SK-N-SH treated with all-trans-retinoic acid at 6 μM for 48 hours (cell line): Measurements from ENCODE around the gene WNT5A.

ENCODE experiments used
- ATAC-seq: fragments of 200-7000 bp; cut with Tn5 transposase; 3 replicates; pipeline ENCODE4 v1.9.1; 2020; ENCODE audit warnings: mild to moderate bottlenecking, moderate library complexity
- CSDC2 ChIP-seq: fragments of 250-450 bp; sonication (Bioruptor Pico); IDR thresholded peaks from 2 replicates; pipeline ENCODE4 v1.5.0; 2020; ENCODE audit warnings: mild to moderate bottlenecking, moderate library complexity
- GLIS3 ChIP-seq: fragments of 250-450 bp; sonication (Bioruptor Pico); IDR thresholded peaks from 2 replicates; pipeline ENCODE4 v1.5.0; 2020; ENCODE audit warnings: mild to moderate bottlenecking, moderate library complexity
- ISL1 ChIP-seq: fragments of 250-450 bp; sonication (Bioruptor Pico); IDR thresholded peaks from 2 replicates; pipeline ENCODE4 v2.1.2; 2022; ENCODE audit warnings: mild to moderate bottlenecking, moderate library complexity
- OSR1 ChIP-seq: fragments of 250-450 bp; sonication (Bioruptor Pico); IDR thresholded peaks from 2 replicates; pipeline ENCODE4 v1.8.0; 2022; ENCODE audit warnings: moderate library complexity, mild to moderate bottlenecking, inconsistent platforms
- PPARA ChIP-seq: fragments of 250-450 bp; sonication (Bioruptor Pico); IDR thresholded peaks from 2 replicates; pipeline ENCODE4 v1.5.0; 2020; ENCODE audit warnings: mild to moderate bottlenecking, borderline replicate concordance
- RARB ChIP-seq: fragments of 250-450 bp; sonication (Bioruptor Pico); IDR thresholded peaks from 2 replicates; pipeline ENCODE4 v1.8.0; 2021; ENCODE audit warnings: mild to moderate bottlenecking, moderate library complexity
- SNAI2 ChIP-seq: fragments of 250-450 bp; sonication (Bioruptor Pico); IDR thresholded peaks from 2 replicates; pipeline ENCODE4 v1.5.0; 2020; ENCODE audit warnings: mild to moderate bottlenecking, moderate library complexity
- TCF4 ChIP-seq: fragments of 250-450 bp; sonication (Bioruptor Pico); IDR thresholded peaks from 2 replicates; pipeline ENCODE4 v1.8.0; 2021; ENCODE audit warnings: mild to moderate bottlenecking, moderate library complexity, borderline replicate concordance
- TOX ChIP-seq: fragments of 250-450 bp; sonication (Bioruptor Pico); IDR thresholded peaks from 2 replicates; pipeline ENCODE4 v1.8.0; 2021; ENCODE audit warnings: mild to moderate bottlenecking, moderate library complexity, borderline replicate concordance
- ZC3H10 ChIP-seq: fragments of 250-450 bp; sonication (Bioruptor Pico); IDR thresholded peaks from 2 replicates; pipeline ENCODE4 v1.5.1; 2021; ENCODE audit warnings: mild to moderate bottlenecking, moderate library complexity
- ZFP3 ChIP-seq: fragments of 250-450 bp; sonication (Bioruptor Pico); IDR thresholded peaks from 2 replicates; pipeline ENCODE4 v1.5.0; 2020; ENCODE audit warnings: mild to moderate bottlenecking, moderate library complexity
- ZFP30 ChIP-seq: fragments of 450-650 bp; formaldehyde crosslinking; IDR thresholded peaks from 2 replicates; pipeline ENCODE4 v1.5.0; 2022; ENCODE audit warnings: mild to moderate bottlenecking, moderate library complexity
- ZNF565 ChIP-seq: fragments of 450-650 bp; formaldehyde crosslinking; conservative IDR thresholded peaks from 2 replicates; pipeline ENCODE4 v1.5.0; 2020; ENCODE audit warnings: low read depth, mild to moderate bottlenecking, moderate library complexity
- ZNF70 ChIP-seq: fragments of 450-650 bp; formaldehyde crosslinking; IDR thresholded peaks from 2 replicates; pipeline ENCODE4 v1.5.0; 2020; ENCODE audit warnings: mild to moderate bottlenecking, moderate library complexity
- TF ChIP-seq, protein P1 (sequence below): fragments of 250-450 bp; sonication (Bioruptor Pico); IDR thresholded peaks from 2 replicates; pipeline ENCODE4 v1.5.0; 2020; ENCODE audit warnings: mild to moderate bottlenecking, moderate library complexity
- TF ChIP-seq, protein P2 (sequence below): fragments of 250-450 bp; sonication (Bioruptor Pico); IDR thresholded peaks from 2 replicates; pipeline ENCODE4 v1.8.0; 2021; ENCODE audit warnings: low read depth, mild to moderate bottlenecking, moderate library complexity, borderline replicate concordance
- TF ChIP-seq, protein P3 (sequence below): fragments of 250-450 bp; sonication (Bioruptor Pico); IDR thresholded peaks from 2 replicates; pipeline ENCODE4 v1.5.1; 2020; ENCODE audit warnings: low read depth, mild to moderate bottlenecking, moderate library complexity
- TF ChIP-seq, protein P4 (sequence below): fragments of 250-450 bp; sonication (Bioruptor Pico); IDR thresholded peaks from 2 replicates; pipeline ENCODE4 v1.8.0; 2020; ENCODE audit warnings: mild to moderate bottlenecking, moderate library complexity, borderline replicate concordance
- TF ChIP-seq, protein P5 (sequence below): fragments of 250-450 bp; sonication (Bioruptor Pico); IDR thresholded peaks from 2 replicates; pipeline ENCODE4 v1.5.1; 2021; ENCODE audit warnings: mild to moderate bottlenecking, moderate library complexity

WNT5A gene

DNA sequence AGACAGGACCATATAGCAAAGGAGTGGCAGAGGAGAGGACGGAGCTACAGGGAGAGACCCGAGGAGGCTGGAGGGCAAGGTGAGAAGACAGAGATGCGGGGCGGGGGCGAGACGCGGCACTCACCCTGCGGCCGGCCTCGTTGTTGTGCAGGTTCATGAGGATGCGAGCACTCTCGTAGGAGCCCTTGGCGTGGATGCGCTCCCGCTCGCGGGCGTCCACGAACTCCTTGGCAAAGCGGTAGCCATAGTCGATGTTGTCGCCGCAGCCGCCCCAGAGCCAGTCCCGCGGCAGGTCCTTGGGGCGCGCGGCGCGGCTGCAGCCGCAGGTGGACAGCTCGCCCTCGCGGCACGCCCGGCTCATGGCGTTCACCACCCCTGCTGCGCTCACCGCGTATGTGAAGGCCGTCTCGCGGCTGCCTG lies 12.9 kb downstream of the WNT5A start:
- TF ChIP-seq, protein P1, sequence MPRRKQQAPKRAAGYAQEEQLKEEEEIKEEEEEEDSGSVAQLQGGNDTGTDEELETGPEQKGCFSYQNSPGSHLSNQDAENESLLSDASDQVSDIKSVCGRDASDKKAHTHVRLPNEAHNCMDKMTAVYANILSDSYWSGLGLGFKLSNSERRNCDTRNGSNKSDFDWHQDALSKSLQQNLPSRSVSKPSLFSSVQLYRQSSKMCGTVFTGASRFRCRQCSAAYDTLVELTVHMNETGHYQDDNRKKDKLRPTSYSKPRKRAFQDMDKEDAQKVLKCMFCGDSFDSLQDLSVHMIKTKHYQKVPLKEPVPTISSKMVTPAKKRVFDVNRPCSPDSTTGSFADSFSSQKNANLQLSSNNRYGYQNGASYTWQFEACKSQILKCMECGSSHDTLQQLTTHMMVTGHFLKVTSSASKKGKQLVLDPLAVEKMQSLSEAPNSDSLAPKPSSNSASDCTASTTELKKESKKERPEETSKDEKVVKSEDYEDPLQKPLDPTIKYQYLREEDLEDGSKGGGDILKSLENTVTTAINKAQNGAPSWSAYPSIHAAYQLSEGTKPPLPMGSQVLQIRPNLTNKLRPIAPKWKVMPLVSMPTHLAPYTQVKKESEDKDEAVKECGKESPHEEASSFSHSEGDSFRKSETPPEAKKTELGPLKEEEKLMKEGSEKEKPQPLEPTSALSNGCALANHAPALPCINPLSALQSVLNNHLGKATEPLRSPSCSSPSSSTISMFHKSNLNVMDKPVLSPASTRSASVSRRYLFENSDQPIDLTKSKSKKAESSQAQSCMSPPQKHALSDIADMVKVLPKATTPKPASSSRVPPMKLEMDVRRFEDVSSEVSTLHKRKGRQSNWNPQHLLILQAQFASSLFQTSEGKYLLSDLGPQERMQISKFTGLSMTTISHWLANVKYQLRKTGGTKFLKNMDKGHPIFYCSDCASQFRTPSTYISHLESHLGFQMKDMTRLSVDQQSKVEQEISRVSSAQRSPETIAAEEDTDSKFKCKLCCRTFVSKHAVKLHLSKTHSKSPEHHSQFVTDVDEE (CRISPR knock-in tag), result no peak
- TF ChIP-seq ZNF565 (no peak), SNAI2 (no peak), GLIS3 (no peak), TOX (no peak), ZFP3 (no peak), ISL1 (CRISPR knock-in tag) (no peak), TCF4 (no peak), RARB (CRISPR knock-in tag) (no peak), ZC3H10 (CRISPR knock-in tag) (no peak), ZFP30 (no peak)
- TF ChIP-seq, protein P2, sequence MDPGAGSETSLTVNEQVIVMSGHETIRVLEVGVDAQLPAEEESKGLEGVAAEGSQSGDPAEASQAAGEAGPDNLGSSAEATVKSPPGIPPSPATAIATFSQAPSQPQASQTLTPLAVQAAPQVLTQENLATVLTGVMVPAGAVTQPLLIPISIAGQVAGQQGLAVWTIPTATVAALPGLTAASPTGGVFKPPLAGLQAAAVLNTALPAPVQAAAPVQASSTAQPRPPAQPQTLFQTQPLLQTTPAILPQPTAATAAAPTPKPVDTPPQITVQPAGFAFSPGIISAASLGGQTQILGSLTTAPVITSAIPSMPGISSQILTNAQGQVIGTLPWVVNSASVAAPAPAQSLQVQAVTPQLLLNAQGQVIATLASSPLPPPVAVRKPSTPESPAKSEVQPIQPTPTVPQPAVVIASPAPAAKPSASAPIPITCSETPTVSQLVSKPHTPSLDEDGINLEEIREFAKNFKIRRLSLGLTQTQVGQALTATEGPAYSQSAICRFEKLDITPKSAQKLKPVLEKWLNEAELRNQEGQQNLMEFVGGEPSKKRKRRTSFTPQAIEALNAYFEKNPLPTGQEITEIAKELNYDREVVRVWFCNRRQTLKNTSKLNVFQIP, result no peak
- TF ChIP-seq, all 23 proteins: peak for 0
- ATAC-seq, result no peak

DNA sequence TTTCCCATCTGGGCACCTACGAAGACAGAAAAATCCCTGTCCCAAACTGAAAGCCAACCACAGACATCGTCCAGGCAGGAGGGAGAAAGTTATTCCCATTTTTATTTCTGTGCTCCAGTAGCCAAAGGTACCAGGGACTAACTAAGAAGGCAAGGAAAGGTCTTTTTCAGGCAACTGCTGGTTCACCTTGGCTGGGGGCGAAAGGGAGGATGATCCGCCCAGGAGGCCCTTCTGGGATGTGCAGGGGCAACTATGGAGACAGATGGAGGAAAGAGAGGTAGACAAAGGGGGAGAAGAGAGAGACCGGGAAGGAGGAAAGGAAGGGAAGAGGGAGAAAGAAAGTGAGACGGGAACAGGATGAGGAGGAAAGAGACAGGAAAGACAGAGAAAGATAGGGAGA lies 13.3 kb downstream of the WNT5A start:
- TF ChIP-seq RARB (CRISPR knock-in tag), result no peak
- ATAC-seq, result no peak

DNA sequence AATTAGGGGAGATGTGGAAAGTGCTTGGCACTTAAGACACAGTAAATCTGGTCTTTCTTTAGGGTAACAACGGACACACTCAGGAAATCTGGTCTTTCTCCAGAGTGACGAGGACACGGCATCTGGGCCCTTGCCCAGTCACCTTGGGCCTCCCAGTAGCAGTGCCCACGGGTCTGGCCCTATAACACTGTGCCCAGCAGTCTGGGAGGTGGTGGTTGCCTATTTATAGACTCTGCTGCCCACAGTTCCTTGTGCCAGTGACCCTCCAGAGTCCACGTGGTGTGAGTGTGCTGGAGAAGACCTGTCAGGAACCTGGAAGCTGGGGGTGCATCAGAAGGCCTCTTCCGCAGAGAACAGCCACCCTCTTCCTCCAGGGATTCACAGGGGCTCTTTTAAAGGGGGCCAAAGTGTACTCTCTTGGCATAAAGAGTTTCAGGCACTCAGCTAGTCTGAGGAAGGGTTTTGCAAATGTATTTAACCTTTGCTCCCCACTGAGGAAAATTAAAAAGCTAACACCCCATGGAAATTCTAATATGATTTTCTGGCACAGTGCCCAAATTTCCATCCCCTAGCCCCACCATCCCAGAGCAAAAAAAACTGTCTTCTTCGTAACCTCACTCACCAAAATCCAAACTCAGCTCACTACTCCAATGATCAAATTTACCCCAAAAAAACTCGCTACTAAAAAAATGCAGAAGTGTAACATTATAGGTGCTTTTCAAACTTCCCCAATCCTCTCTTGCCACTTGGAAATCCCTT lies 15.4 kb downstream of the WNT5A start:
- ATAC-seq, result no peak
- TF ChIP-seq, protein P3, sequence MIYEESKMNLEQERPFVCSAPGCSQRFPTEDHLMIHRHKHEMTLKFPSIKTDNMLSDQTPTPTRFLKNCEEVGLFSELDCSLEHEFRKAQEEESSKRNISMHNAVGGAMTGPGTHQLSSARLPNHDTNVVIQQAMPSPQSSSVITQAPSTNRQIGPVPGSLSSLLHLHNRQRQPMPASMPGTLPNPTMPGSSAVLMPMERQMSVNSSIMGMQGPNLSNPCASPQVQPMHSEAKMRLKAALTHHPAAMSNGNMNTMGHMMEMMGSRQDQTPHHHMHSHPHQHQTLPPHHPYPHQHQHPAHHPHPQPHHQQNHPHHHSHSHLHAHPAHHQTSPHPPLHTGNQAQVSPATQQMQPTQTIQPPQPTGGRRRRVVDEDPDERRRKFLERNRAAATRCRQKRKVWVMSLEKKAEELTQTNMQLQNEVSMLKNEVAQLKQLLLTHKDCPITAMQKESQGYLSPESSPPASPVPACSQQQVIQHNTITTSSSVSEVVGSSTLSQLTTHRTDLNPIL (CRISPR knock-in tag), result no peak
- TF ChIP-seq RARB (CRISPR knock-in tag), result no peak
- TF ChIP-seq ZC3H10 (CRISPR knock-in tag), result no peak
- no peak for TF ChIP-seq TOX
- TF ChIP-seq ISL1 (CRISPR knock-in tag), result no peak
- TF ChIP-seq, protein P4, sequence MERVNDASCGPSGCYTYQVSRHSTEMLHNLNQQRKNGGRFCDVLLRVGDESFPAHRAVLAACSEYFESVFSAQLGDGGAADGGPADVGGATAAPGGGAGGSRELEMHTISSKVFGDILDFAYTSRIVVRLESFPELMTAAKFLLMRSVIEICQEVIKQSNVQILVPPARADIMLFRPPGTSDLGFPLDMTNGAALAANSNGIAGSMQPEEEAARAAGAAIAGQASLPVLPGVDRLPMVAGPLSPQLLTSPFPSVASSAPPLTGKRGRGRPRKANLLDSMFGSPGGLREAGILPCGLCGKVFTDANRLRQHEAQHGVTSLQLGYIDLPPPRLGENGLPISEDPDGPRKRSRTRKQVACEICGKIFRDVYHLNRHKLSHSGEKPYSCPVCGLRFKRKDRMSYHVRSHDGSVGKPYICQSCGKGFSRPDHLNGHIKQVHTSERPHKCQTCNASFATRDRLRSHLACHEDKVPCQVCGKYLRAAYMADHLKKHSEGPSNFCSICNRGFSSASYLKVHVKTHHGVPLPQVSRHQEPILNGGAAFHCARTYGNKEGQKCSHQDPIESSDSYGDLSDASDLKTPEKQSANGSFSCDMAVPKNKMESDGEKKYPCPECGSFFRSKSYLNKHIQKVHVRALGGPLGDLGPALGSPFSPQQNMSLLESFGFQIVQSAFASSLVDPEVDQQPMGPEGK (CRISPR knock-in tag), result no peak
- TF ChIP-seq ZFP30, result no peak
- TF ChIP-seq OSR1 (CRISPR knock-in tag), result no peak

DNA sequence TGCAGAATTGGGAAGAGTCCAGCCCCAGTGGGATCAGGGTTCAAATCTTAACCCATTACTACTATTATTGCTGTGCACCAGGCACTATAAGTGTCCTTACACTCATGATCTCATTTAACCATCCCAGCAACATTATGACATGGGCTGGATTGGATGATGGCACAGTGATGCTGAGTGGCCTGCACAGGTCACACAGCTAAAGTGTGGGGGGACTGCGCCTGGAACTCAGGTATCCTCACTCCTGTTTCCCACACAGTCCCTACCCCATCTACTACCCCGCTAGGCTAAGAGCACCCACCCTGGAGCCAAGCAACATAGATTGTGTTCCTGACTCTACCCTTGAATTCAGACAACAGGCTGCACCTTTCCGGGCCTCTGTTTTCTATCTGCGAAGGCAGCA lies 16.0 kb downstream of the WNT5A start:
- no peak for ATAC-seq
- TF ChIP-seq, protein P1 (CRISPR knock-in tag), result no peak
- TF ChIP-seq CSDC2 (CRISPR knock-in tag), result no peak
- no peak for TF ChIP-seq ZNF70
- TF ChIP-seq, protein P5, sequence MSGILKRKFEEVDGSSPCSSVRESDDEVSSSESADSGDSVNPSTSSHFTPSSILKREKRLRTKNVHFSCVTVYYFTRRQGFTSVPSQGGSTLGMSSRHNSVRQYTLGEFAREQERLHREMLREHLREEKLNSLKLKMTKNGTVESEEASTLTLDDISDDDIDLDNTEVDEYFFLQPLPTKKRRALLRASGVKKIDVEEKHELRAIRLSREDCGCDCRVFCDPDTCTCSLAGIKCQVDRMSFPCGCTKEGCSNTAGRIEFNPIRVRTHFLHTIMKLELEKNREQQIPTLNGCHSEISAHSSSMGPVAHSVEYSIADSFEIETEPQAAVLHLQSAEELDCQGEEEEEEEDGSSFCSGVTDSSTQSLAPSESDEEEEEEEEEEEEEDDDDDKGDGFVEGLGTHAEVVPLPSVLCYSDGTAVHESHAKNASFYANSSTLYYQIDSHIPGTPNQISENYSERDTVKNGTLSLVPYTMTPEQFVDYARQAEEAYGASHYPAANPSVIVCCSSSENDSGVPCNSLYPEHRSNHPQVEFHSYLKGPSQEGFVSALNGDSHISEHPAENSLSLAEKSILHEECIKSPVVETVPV, result no peak
- TF ChIP-seq ZNF565, result no peak
- TF ChIP-seq, protein P3 (CRISPR knock-in tag), result no peak
- TF ChIP-seq SNAI2, result no peak
- no peak for TF ChIP-seq PPARA
- no peak for TF ChIP-seq ZFP3
- TF ChIP-seq, protein P4 (CRISPR knock-in tag), result no peak
- no peak for TF ChIP-seq RARB (CRISPR knock-in tag)
